A549 (cell line): Measurements from ENCODE around the gene LILRA6. TPM values are rescaled to one million over a fixed set of nuclear protein-coding genes. Genes with fewer than 3 reads are reported as not detected.
A peak's percentile ranks its signal among the peaks of the same experiment; 100 is the strongest.

Experiments used
- ATAC-seq, 2 experiments: fragments of 200-7000 bp in 1 of 2; fragments of >200 bp in 1 of 2; cut with Nextera tagmentation in 1 of 2; cut with Tn5 transposase in 1 of 2; 3 replicates each; pipeline versions ENCODE4 v1.8.0 to v1.9.1; 2018 to 2020; ENCODE audit warnings: mild to moderate bottlenecking in 1 of 2, moderate library complexity in 1 of 2
- CTCF ChIA-PET: fragments of 300-600 bp; sonication (Branson Sonifier 250); formaldehyde crosslinking; extraction: SDS; loops from one replicate; lab custom pipeline; 2021; ENCODE audit warnings: antibody characterized with exemption, inconsistent platforms; lab: Yijun Ruan, JAX
- POLR2A ChIA-PET: fragments of 350-600 bp; formaldehyde crosslinking; extraction: SDS; loops from one replicate; lab custom pipeline; 2021; ENCODE audit warnings: antibody characterized with exemption, inconsistent platforms; lab: Yijun Ruan, JAX
- DNase-seq, 2 experiments: peaks; one replicate each; pipeline versions ENCODE4 v3.0.0 to v3.0.0-alpha.2; 2011 to 2016; ENCODE audit warnings: low read depth in 1 of 2, low spot score in 1 of 2
- FAIRE-seq: peaks from 2 replicates; lab custom pipeline; 2011; peaks lifted over from hg19 to GRCh38; lab: Jason Lieb, UNC
- H3K27ac ChIP-seq, 2 experiments: fragments of >200 bp; sonication (Bioruptor Twin); formaldehyde crosslinking; 3 replicates each; pipeline ENCODE4 v1.5.1; 2016 to 2017
- H3K4me1 ChIP-seq: fragments of >200 bp; sonication (Bioruptor Twin); formaldehyde crosslinking; 3 replicates; pipeline ENCODE4 v1.6.1; 2016
- H3K4me2 ChIP-seq: fragments of >200 bp; sonication (Bioruptor Twin); formaldehyde crosslinking; 3 replicates; pipeline ENCODE4 v1.6.1; 2016
- H3K4me3 ChIP-seq: fragments of >200 bp; sonication (Bioruptor Twin); formaldehyde crosslinking; 3 replicates; pipeline ENCODE4 v1.5.1; 2016
- H3K9me3 ChIP-seq: fragments of >200 bp; sonication (Bioruptor Twin); formaldehyde crosslinking; 3 replicates; pipeline ENCODE4 v1.6.1; 2016
- CBX2 ChIP-seq: fragments of 200-600 bp; sonication (generic); IDR thresholded peaks from 2 replicates; pipeline ENCODE4 v1.6.1; 2016; ENCODE audit warnings: low read depth, mild to moderate bottlenecking, borderline replicate concordance
- CEBPB ChIP-seq, 2 experiments: fragments of >200 bp in 1 of 2; sonication (Bioruptor Twin) in 1 of 2; formaldehyde crosslinking in 1 of 2; IDR thresholded peaks; 2 replicates each; pipeline ENCODE4 v1.6.1; 2012 to 2016
- CHD4 ChIP-seq: fragments of 200-600 bp; sonication (generic); IDR thresholded peaks from 2 replicates; pipeline ENCODE4 v1.6.1; 2016; ENCODE audit warnings: antibody characterized with exemption, mild to moderate bottlenecking, borderline replicate concordance
- E2F6 ChIP-seq: IDR thresholded peaks from 2 replicates; pipeline ENCODE4 v1.6.1; 2012; ENCODE audit warnings: low read depth, borderline replicate concordance
- EHMT2 ChIP-seq: fragments of 200-600 bp; sonication (generic); IDR thresholded peaks from 2 replicates; pipeline ENCODE4 v1.6.1; 2016; ENCODE audit warnings: antibody characterized with exemption, low read depth, mild to moderate bottlenecking, moderate library complexity
- EP300 ChIP-seq, 2 experiments: fragments of >200 bp; sonication (Bioruptor Twin); formaldehyde crosslinking; IDR thresholded peaks; 2 replicates in 1 of 2; 3 replicates in 1 of 2; pipeline ENCODE4 v1.6.1; 2016 to 2017
- FOSB ChIP-seq: fragments of 250-450 bp; sonication (Bioruptor Pico); IDR thresholded peaks from 2 replicates; pipeline ENCODE4 v1.5.0; 2020; ENCODE audit warnings: mild to moderate bottlenecking, moderate library complexity
- GATA3 ChIP-seq: IDR thresholded peaks from 2 replicates; pipeline ENCODE4 v1.6.1; 2012; ENCODE audit warnings: borderline replicate concordance
- HES2 ChIP-seq: fragments of >200 bp; sonication (Bioruptor Twin); formaldehyde crosslinking; IDR thresholded peaks from 2 replicates; pipeline ENCODE4 v1.6.1; 2016
- HMGXB4 ChIP-seq: fragments of 250-450 bp; sonication (Bioruptor Pico); IDR thresholded peaks from 2 replicates; pipeline ENCODE4 v1.5.0; 2021; ENCODE audit warnings: mild to moderate bottlenecking, moderate library complexity, borderline replicate concordance
- HOXB13 ChIP-seq: fragments of 250-450 bp; sonication (Bioruptor Pico); IDR thresholded peaks from 2 replicates; pipeline ENCODE4 v1.5.0; 2020; ENCODE audit warnings: low read depth, mild to moderate bottlenecking, moderate library complexity
- KDM1A ChIP-seq: fragments of 200-600 bp; sonication (generic); IDR thresholded peaks from 2 replicates; pipeline ENCODE4 v1.6.1; 2016; ENCODE audit warnings: low read depth, mild to moderate bottlenecking
- MAFK ChIP-seq: fragments of 450-650 bp; IDR thresholded peaks from 2 replicates; pipeline ENCODE4 v1.6.1; 2014; ENCODE audit not compliant: partially characterized antibody
- MYC ChIP-seq: IDR thresholded peaks from 2 replicates; pipeline ENCODE4 v1.6.1; 2012; ENCODE audit warnings: mild to moderate bottlenecking, inconsistent platforms, low read length, improper control_type of control experiment, borderline replicate concordance
- POLR2AphosphoS2 ChIP-seq: conservative IDR thresholded peaks from 2 replicates; pipeline ENCODE4 v1.6.1; 2012; ENCODE audit warnings: low read length, improper control_type of control experiment, inconsistent platforms
- RARB ChIP-seq: fragments of 250-450 bp; sonication (Bioruptor Pico); IDR thresholded peaks from 2 replicates; pipeline ENCODE4 v1.8.0; 2021; ENCODE audit warnings: mild to moderate bottlenecking, moderate library complexity
- REST ChIP-seq: fragments of 200-600 bp; sonication (generic); IDR thresholded peaks from 2 replicates; pipeline ENCODE4 v1.6.1; 2016; ENCODE audit warnings: antibody characterized with exemption, mild to moderate bottlenecking, moderate library complexity
- TFCP2L1 ChIP-seq: fragments of 250-450 bp; sonication (Bioruptor Pico); IDR thresholded peaks from 2 replicates; pipeline ENCODE4 v1.5.0; 2021; ENCODE audit warnings: mild to moderate bottlenecking
- TP53 ChIP-seq: fragments of 250-450 bp; sonication (Bioruptor Pico); IDR thresholded peaks from 2 replicates; pipeline ENCODE4 v1.5.0; 2021; ENCODE audit warnings: mild to moderate bottlenecking, moderate library complexity
- USF2 ChIP-seq: fragments of 450-650 bp; IDR thresholded peaks from 2 replicates; pipeline ENCODE4 v1.6.1; 2014; ENCODE audit warnings: antibody characterized with exemption
- ZC3H11A ChIP-seq: fragments of 450-650 bp; IDR thresholded peaks from 2 replicates; pipeline ENCODE4 v1.6.1; 2014; ENCODE audit warnings: antibody characterized with exemption, mild to moderate bottlenecking
- ZSCAN20 ChIP-seq: fragments of 250-450 bp; sonication (Bioruptor Pico); IDR thresholded peaks from 2 replicates; pipeline ENCODE4 v1.8.0; 2022; ENCODE audit warnings: mild to moderate bottlenecking, moderate library complexity
- WGBS: methylation state at CpG from one replicate; pipeline ENCODE4 v1.1.6; 2017; ENCODE audit errors: missing lambda C conversion rate; 5-methylcytosine and 5-hydroxymethylcytosine counted together
- polyA plus RNA-seq, 4 experiments: library from polyadenylated mRNA; depleted of rRNA in 3 of 4; stranded (reverse); fragments of >200 nt; fragmentation: RNase III in 1 of 4; extraction: RNeasy Plus Mini Kit Qiagen cat#74134 plus additional on column Dnase treatment in 1 of 4; gene quantifications; 2 replicates in 3 of 4; 3 replicates in 1 of 4; pipeline ENCODE4 v1.2.3, GENCODE V29; 2011 to 2017

The LILRA6 gene
- polyA plus RNA-seq, 2 of the 4 experiments (the other 2 are of a cell fraction), result not detected

- ChIA-PET POLR2A (interaction anchor here (1.2 to 5.8 kb wide), 2 partner anchors 13 to 66 kb away, joined by 3 to 132 read pairs; partner anchors contain the start of genes CNOT3, MBOAT7 and TSEN34), CTCF (interaction anchor here (0.5 to 1.8 kb wide), 5 partner anchors 10 to 341 kb away, joined by 3 to 7 read pairs (median 3); no protein-coding TSS in a partner anchor)
- H3K4me1 ChIP-seq, result peaks cover 67% of the 10 kb centered on the region
- no peaks in the 10 kb centered on the region for H3K9me3 ChIP-seq
- FAIRE-seq, result no peak
- TF ChIP-seq GATA3 (no peak), ZC3H11A (no peak), FOSB (CRISPR knock-in tag) (peak; percentile 23; the same call in 1 of the 2 replicates), ZSCAN20 (no peak), REST (no peak)
- ATAC-seq, result no peak
- WGBS, result 19% methylated on average over 9 of the region's 9 CpGs
- peak overlapping the region; percentile 92 to 97 for H3K27ac ChIP-seq
- peak in 1 of 2 experiments; percentile 49 for DNase-seq
- H3K4me3 ChIP-seq, result peak overlapping the region; percentile 95
- peak overlapping the region; percentile 93 for H3K4me2 ChIP-seq
Measured at GRCh38 chr19:54203151-54203611, 39.4 kb downstream of the LILRA6 start.

- TF ChIP-seq EHMT2 (no peak), CEBPB (IDR thresholded peaks at IDR 0.05) (peak in 1 of 2 experiments; percentile 44; a peak in 1 of 4 replicates), CBX2 (no peak), FOSB (CRISPR knock-in tag) (0 out of 2 replicates have a peak, but pooled peaks have one; percentile 7)
- TF ChIP-seq, all 56 proteins: peak for 2
- 33% methylated on average over 13 of the region's 13 CpGs for WGBS
- POLR2A ChIA-PET, result interaction anchor here (1.2 to 5.8 kb wide), 2 partner anchors 12 to 65 kb away, joined by 3 to 132 read pairs; partner anchors contain the start of genes CNOT3, MBOAT7 and TSEN34
- peak overlapping the region; percentile 92 to 97 for H3K27ac ChIP-seq
- no peak for ATAC-seq
- H3K4me1 ChIP-seq, result peaks cover 55% of the 10 kb centered on the region
- peak overlapping the region; percentile 93 for H3K4me2 ChIP-seq
- FAIRE-seq, result no peak
- no peak for DNase-seq
- CTCF ChIA-PET, result interaction anchor here (1.8 kb wide), 1 partner anchor 33 kb away, joined by 7 read pairs; no protein-coding TSS in a partner anchor
- no peaks in the 10 kb centered on the region for H3K9me3 ChIP-seq
- H3K4me3 ChIP-seq, result peak overlapping the region; percentile 95
Measured at GRCh38 chr19:54201980-54202379, 40.6 kb downstream of the LILRA6 start.

- H3K4me2 ChIP-seq, result peak overlapping the region; percentile 93
- peak overlapping the region; percentile 95 for H3K4me3 ChIP-seq
- H3K9me3 ChIP-seq, result no peaks in the 10 kb centered on the region
- FAIRE-seq, result peak; percentile 18
- ChIA-PET CTCF (interaction anchor here (1.4 kb wide), 1 partner anchor 32 kb away, joined by 4 read pairs; no protein-coding TSS in a partner anchor), POLR2A (interaction anchor here (0.5 to 5.8 kb wide), 8 partner anchors 9 to 98 kb away, joined by 3 to 132 read pairs (median 6); partner anchors contain the start of genes CNOT3, LENG1, MBOAT7 and TSEN34)
- peaks cover 48% of the 10 kb centered on the region for H3K4me1 ChIP-seq
- TF ChIP-seq CHD4 (no peak), ZC3H11A (0 out of 2 replicates have a peak, but pooled peaks have one; percentile 1), HOXB13 (CRISPR knock-in tag) (no peak), E2F6 (peak; percentile 32; the same call in 1 of the 2 replicates), MYC (0 out of 2 replicates have a peak, but pooled peaks have one; percentile 30), RARB (CRISPR knock-in tag) (peak; percentile 81), EP300 (IDR thresholded peaks at IDR 0.05) (no peak), MAFK (no peak), TFCP2L1 (no peak), TP53 (CRISPR knock-in tag) (0 out of 2 replicates have a peak, but pooled peaks have one; percentile 61), HES2 (no peak), POLR2AphosphoS2 (no peak; the same call in none of the 2 replicates), USF2 (no peak), HMGXB4 (peak; percentile 73; the same call in 1 of the 2 replicates), KDM1A (no peak), ZSCAN20 (no peak), GATA3 (no peak)
- H3K27ac ChIP-seq, result peak overlapping the region; percentile 92 to 97
- DNase-seq, result no peak
- ATAC-seq, result peak; percentile 1; a peak in 3 of 6 replicates
- WGBS, result 5% methylated on average over 24 of the region's 28 CpGs
Measured at GRCh38 chr19:54201172-54201701, 41.4 kb downstream of the LILRA6 start.
